Smooth muscle cell (in vitro differentiated cells): ENCODE results near the gene ARL15. TPM values are rescaled to one million over a fixed set of nuclear protein-coding genes. Genes with fewer than 3 reads are reported as not detected.

Experiments
- DNase-seq: peaks from one replicate; lab custom pipeline; 2025; ENCODE audit not compliant: unreplicated experiment; lab: John Stamatoyannopoulos, UW
- H2AFZ ChIP-seq: fragments of 200-600 bp; sonication (generic); 2 replicates; pipeline ENCODE4 v1.6.0; 2016; ENCODE audit warnings: antibody characterized with exemption, low read depth, mild to moderate bottlenecking
- H3F3A ChIP-seq: fragments of 200-600 bp; sonication (generic); 2 replicates; pipeline ENCODE4 v1.6.0; 2017; ENCODE audit warnings: antibody characterized with exemption, low read depth
- H3K27ac ChIP-seq: fragments of 200-600 bp; sonication (generic); 2 replicates; pipeline ENCODE4 v1.5.1; 2016; ENCODE audit warnings: low read depth, mild to moderate bottlenecking
- H3K27me3 ChIP-seq: fragments of 200-600 bp; sonication (generic); 2 replicates; pipeline ENCODE4 v1.6.1; 2016; ENCODE audit warnings: low read depth, mild to moderate bottlenecking
- H3K36me3 ChIP-seq: fragments of 200-600 bp; sonication (generic); 2 replicates; pipeline ENCODE4 v1.5.1; 2016; ENCODE audit warnings: low read depth
- H3K4me1 ChIP-seq: fragments of 200-600 bp; sonication (generic); 2 replicates; pipeline ENCODE4 v1.5.1; 2016; ENCODE audit warnings: low read depth
- H3K4me2 ChIP-seq: fragments of 200-600 bp; sonication (generic); 2 replicates; pipeline ENCODE4 v1.6.0; 2016; ENCODE audit warnings: mild to moderate bottlenecking
- H3K4me3 ChIP-seq: fragments of 200-600 bp; sonication (generic); 2 replicates; pipeline ENCODE4 v1.5.1; 2016; ENCODE audit warnings: mild to moderate bottlenecking
- H3K79me2 ChIP-seq: fragments of 200-600 bp; sonication (generic); 2 replicates; pipeline ENCODE4 v1.6.0; 2016; ENCODE audit warnings: low read depth, mild to moderate bottlenecking
- H3K9ac ChIP-seq: fragments of 200-600 bp; sonication (generic); 2 replicates; pipeline ENCODE4 v1.6.0; 2016; ENCODE audit warnings: low read depth
- H3K9me3 ChIP-seq: fragments of 200-600 bp; sonication (generic); replicated peaks from 2 replicates; pipeline ENCODE4 v1.5.1; 2016; ENCODE audit warnings: low read depth
- H4K20me1 ChIP-seq: fragments of 200-600 bp; sonication (generic); 2 replicates; pipeline ENCODE4 v1.6.0; 2016; ENCODE audit warnings: low read depth
- CTCF ChIP-seq: fragments of 200-600 bp; sonication (generic); IDR thresholded peaks from 2 replicates; pipeline ENCODE4 v1.5.1; 2017; ENCODE audit warnings: borderline replicate concordance, mild to moderate bottlenecking, antibody characterized with exemption; ENCODE audit not compliant: insufficient read depth, poor library complexity, severe bottlenecking
- WGBS: methylation state at CpG from one replicate; pipeline ENCODE4 v1.1.7; 2016; ENCODE audit warnings: low lambda C conversion rate; 5-methylcytosine and 5-hydroxymethylcytosine counted together
- polyA plus RNA-seq: library from polyadenylated mRNA; unstranded; fragments of >200 nt; fragmentation: Nextera tagmentation; extraction: Ambion mirVana; gene quantifications from 2 replicates; pipeline ENCODE4 v1.2.1, GENCODE V29; 2016
- total RNA-seq: library from RNA; depleted of rRNA; stranded (reverse); fragments of >200 nt; gene quantifications from 2 replicates; pipeline ENCODE4 v1.2.3, GENCODE V29; 2014

ARL15 gene
- total and polyA plus RNA-seq, 2 experiments from 2014 or later = 9.8 to 51.1 TPM

- Histone ChIP-seq H3K9me3 (no peaks in the 10 kb centered on the region), H3K27ac (no peak overlapping the region), H3K79me2 (no peaks in the 10 kb centered on the region), H3K4me1 (no peaks in the 10 kb centered on the region), H3K9ac (no peak overlapping the region), H2AFZ (no peak overlapping the region), H3K4me2 (no peak overlapping the region), H3F3A (peaks cover 7% of the 10 kb centered on the region), H3K36me3 (no peaks in the 10 kb centered on the region), H3K4me3 (no peak overlapping the region), H4K20me1 (no peaks in the 10 kb centered on the region), H3K27me3 (no peaks in the 10 kb centered on the region)
- no peak for TF ChIP-seq CTCF
- DNase-seq = no peak
- WGBS = 89% methylated on average over 3 of the region's 3 CpGs
These were observed 437.1 kb downstream of the ARL15 start for GRCh38 chr5:53873235-53873634.

- WGBS = 98% methylated on average over 2 of the region's 2 CpGs
- no peaks in the 10 kb centered on the region for H4K20me1 ChIP-seq
These were observed 438.6 kb downstream of the ARL15 start for GRCh38 chr5:53871775-53872174.

DNA sequence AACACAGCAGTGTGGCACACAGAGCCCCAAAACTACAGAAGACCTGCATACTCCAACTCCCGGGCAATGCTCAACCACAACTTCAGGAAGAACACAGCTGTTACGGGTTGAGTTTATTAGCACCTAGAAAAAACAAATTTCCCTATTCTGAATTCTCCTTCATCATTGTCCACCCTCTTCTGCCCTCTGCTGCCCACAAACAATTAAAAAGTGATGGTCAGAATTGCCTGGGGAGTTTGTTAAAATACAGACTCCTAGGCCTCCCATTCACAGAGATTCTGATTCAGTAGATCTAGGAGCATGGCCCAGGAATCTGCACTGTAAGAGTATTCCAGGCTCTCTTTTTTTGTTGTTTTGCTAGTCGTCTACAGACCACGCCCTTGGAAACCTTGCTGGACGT, 439.3 kb downstream of the ARL15 start:
- Histone ChIP-seq H3K4me1 (peaks cover 3% of the 10 kb centered on the region), H3K9me3 (no peaks in the 10 kb centered on the region), H3K4me3 (no peak overlapping the region), H2AFZ (no peak overlapping the region), H4K20me1 (no peaks in the 10 kb centered on the region), H3K4me2 (no peak overlapping the region), H3F3A (no peaks in the 10 kb centered on the region), H3K27ac (no peak overlapping the region), H3K27me3 (no peaks in the 10 kb centered on the region), H3K79me2 (no peaks in the 10 kb centered on the region), H3K36me3 (no peaks in the 10 kb centered on the region), H3K9ac (no peak overlapping the region)
- WGBS = 78% methylated on average over 5 of the region's 5 CpGs
- DNase-seq = no peak
- peak; percentile 14 for TF ChIP-seq CTCF

More at GRCh38 chr5:53871775-53872174, 438.6 kb downstream of the ARL15 start:
- Histone ChIP-seq H3K4me3 (no peak overlapping the region), H3K9me3 (no peaks in the 10 kb centered on the region), H3K4me2 (no peak overlapping the region), H3K27ac (no peak overlapping the region), H3K9ac (no peak overlapping the region), H3K27me3 (no peaks in the 10 kb centered on the region), H3K79me2 (no peaks in the 10 kb centered on the region), H3F3A (no peaks in the 10 kb centered on the region), H3K36me3 (no peaks in the 10 kb centered on the region), H3K4me1 (peaks cover 3% of the 10 kb centered on the region), H2AFZ (no peak overlapping the region)
- no peak for DNase-seq
- TF ChIP-seq CTCF = no peak

GRCh38 chr5:53858700-53859456, 451.5 kb downstream of the ARL15 start:
- no peaks in the 10 kb centered on the region for H3K27me3 ChIP-seq
- no peaks in the 10 kb centered on the region for H3K36me3 ChIP-seq

More at GRCh38 chr5:53858700-53859456, 451.5 kb downstream of the ARL15 start:
- H3K27ac ChIP-seq = no peak overlapping the region
- no peak overlapping the region for H2AFZ ChIP-seq
- no peak overlapping the region for H3K9ac ChIP-seq
- no peak overlapping the region for H3K4me2 ChIP-seq
- TF ChIP-seq CTCF = no peak
- no peak overlapping the region for H3K4me3 ChIP-seq
- WGBS = 96% methylated on average over 17 of the region's 17 CpGs
- H3F3A ChIP-seq = no peaks in the 10 kb centered on the region
- H4K20me1 ChIP-seq = no peaks in the 10 kb centered on the region
- no peaks in the 10 kb centered on the region for H3K4me1 ChIP-seq
- no peaks in the 10 kb centered on the region for H3K9me3 ChIP-seq
- no peak for DNase-seq
- H3K79me2 ChIP-seq = no peaks in the 10 kb centered on the region
